HEK293 (cell line): ENCODE measurements around the gene PODXL2.

Source experiments
- CTCF ChIP-seq: fragments of 450-650 bp; formaldehyde crosslinking; IDR thresholded peaks from 2 replicates; pipeline ENCODE4 v1.5.1; 2016; ENCODE audit warnings: missing biosample characterization, missing genetic modification characterization
- ELK4 ChIP-seq: IDR thresholded peaks from 2 replicates; pipeline ENCODE4 v1.6.1; 2011; ENCODE audit warnings: mild to moderate bottlenecking, low read depth, low read length, borderline replicate concordance
- YY1 ChIP-seq: fragments of 450-650 bp; formaldehyde crosslinking; IDR thresholded peaks from 2 replicates; pipeline ENCODE4 v1.5.1; 2018; ENCODE audit warnings: missing biosample characterization, missing genetic modification characterization
- ZBTB7A ChIP-seq: fragments of 450-650 bp; formaldehyde crosslinking; IDR thresholded peaks from 2 replicates; pipeline ENCODE4 v1.5.1; 2016; ENCODE audit warnings: low read depth, missing biosample characterization, missing genetic modification characterization
- TF ChIP-seq, protein P1 (sequence below): fragments of 450-650 bp; formaldehyde crosslinking; IDR thresholded peaks from 2 replicates; pipeline ENCODE4 v1.5.1; 2016; ENCODE audit warnings: missing biosample characterization, missing genetic modification characterization, low read depth

GRCh38 chr3:127680798-127681221, 51.8 kb downstream of the PODXL2 start:
- TF ChIP-seq ZBTB7A (tag by site-specific recombination) (no peak), CTCF (tag by site-specific recombination) (no peak), ELK4 (no peak), YY1 (tag by site-specific recombination) (no peak)
- TF ChIP-seq, protein P1, sequence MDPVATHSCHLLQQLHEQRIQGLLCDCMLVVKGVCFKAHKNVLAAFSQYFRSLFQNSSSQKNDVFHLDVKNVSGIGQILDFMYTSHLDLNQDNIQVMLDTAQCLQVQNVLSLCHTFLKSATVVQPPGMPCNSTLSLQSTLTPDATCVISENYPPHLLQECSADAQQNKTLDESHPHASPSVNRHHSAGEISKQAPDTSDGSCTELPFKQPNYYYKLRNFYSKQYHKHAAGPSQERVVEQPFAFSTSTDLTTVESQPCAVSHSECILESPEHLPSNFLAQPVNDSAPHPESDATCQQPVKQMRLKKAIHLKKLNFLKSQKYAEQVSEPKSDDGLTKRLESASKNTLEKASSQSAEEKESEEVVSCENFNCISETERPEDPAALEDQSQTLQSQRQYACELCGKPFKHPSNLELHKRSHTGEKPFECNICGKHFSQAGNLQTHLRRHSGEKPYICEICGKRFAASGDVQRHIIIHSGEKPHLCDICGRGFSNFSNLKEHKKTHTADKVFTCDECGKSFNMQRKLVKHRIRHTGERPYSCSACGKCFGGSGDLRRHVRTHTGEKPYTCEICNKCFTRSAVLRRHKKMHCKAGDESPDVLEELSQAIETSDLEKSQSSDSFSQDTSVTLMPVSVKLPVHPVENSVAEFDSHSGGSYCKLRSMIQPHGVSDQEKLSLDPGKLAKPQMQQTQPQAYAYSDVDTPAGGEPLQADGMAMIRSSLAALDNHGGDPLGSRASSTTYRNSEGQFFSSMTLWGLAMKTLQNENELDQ (tag by site-specific recombination): no peak
